Measurements from ENCODE around the gene PODN. TPM values are rescaled to one million over a fixed set of nuclear protein-coding genes. Genes with fewer than 3 reads are reported as not detected.

The PODN gene
- total RNA-seq, 1 experiment from 2014 or later = not detected

DNA sequence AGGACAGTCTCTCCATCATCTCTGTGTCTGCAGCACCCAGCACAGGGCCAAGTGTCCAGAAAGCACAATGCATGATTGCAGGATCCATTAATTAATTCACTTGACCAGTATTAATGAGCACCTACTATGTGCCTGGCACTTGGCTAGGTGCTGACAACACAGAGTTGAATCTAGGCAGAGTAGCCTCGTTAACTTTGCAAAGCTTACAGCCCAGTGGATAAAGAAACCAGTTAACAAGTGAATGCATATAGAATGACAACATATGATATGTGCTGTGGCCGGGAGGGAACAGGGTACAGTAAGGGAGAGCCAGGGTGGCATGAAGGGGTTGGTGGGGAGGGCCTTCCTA lies 69.6 kb downstream of the PODN start:
- DNase-seq (ENCODE audit: low read depth) = no peak

DNA sequence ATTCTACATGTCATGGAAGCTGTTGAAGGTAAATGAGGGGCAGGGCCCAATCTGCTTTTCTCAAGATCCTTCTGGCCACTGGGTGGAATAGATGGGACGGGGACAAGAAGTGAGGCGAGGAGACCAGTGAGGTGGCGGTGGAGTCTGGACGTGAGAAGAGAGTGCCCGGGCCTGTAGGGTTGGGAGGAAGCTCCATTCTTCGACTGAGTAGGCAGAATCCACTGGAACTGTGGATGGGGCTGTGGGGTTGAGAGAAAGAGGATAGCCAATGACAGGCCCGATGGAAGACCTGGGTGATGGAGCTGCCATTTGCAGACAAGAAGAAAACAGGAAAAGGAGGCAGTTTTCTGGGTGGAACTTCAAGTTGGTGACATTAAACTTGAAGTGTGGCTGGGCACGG lies 70.2 kb downstream of the PODN start:
- no peak for DNase-seq (ENCODE audit: low read depth)

DNA sequence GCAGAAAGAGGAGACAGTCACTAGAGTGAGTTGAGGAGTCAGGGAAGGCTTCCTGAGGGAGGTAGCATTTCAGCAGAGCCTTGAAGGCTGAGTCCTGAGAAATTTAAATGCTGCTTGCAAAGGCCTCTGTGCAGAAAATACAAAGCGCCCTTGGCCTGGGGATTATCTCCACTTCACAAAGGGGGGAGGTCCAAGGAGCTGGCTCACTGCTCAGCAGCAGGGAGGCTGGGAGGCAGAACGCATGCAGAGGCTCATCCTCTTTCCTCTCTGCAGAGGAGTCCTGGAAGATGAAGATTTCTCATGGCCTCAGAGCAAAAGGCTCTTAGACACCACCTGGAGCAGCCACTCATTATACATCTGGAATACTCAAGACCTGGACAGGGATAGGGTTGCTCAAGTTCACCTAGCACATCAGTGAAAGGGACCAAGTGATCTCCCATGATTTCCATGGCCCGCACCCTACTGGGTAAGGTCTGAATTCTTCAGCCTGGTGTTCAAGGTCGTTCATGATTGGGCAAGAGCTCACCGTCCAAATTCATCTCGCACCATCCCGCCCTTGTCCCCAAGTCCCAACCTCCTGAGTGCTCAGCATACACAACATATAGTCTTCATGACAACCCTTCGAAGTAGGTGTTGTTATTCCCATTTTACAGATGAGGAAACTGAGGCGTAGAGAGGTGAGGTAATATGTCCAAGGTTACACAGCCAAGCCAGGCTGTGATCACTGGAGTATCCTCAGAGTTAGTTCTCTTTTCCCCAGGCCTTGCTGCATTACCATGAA lies 71.4 kb downstream of the PODN start:
- DNase-seq (ENCODE audit: low read depth) = no peak

DNA sequence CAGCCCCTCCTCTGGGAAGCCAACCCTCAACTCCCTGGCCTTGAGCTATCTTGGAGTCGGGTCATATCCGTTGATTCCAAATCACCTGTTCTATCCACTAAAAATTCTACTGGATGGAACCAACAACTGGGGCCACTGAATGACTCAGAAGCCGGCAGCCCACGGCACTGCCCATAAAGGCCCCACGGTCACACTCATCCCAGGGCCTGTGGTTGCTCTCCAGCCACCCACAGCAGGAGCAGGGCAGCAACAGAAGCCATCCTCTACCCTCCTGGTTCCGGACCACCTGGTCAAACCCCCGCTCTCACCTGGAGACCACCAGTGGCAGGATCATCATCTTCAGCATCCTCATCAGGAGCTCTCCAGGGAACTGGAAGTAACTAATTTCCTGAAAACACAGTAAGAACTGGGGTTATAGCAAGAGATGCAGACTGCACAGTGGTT lies 72.1 kb downstream of the PODN start:
- peak; percentile 10 for DNase-seq (ENCODE audit: low read depth)

Other genes starting within 250 kb of the PODN start
- gene ZYG11A, start 219.5 kb upstream of the PODN start, total RNA-seq (2014; rRNA removed) = 0.13 and 0.17 TPM in 2 replicates
- gene ECHDC2, start 140.5 kb upstream of the PODN start, total RNA-seq (2014; rRNA removed) = 0.06 and 0.38 TPM in 2 replicates
- 125 and 128 TPM in 2 replicates for gene SCP2, start 134.9 kb upstream of the PODN start, total RNA-seq (2014; rRNA removed)
- not detected in 2 replicates for gene SLC1A7, start 80.4 kb downstream of the PODN start, total RNA-seq (2014; rRNA removed)
- gene CPT2, start 134.6 kb downstream of the PODN start, total RNA-seq (2014; rRNA removed) = 17.4 and 17.5 TPM in 2 replicates
- 46.1 and 47.7 TPM in 2 replicates for gene CZIB, start 158.4 kb downstream of the PODN start, total RNA-seq (2014; rRNA removed)
- 31.7 and 36.5 TPM in 2 replicates for gene MAGOH, start 176.3 kb downstream of the PODN start, total RNA-seq (2014; rRNA removed)